HG03280 (cell line): ENCODE measurements around the gene MAGI2.

Experiments
- ATAC-seq: cut with Tn5 transposase; IDR thresholded peaks from one replicate; pipeline ENCODE4 v1.9.1; 2021; ENCODE audit warnings: mild to moderate bottlenecking, moderate library complexity; ENCODE audit not compliant: unreplicated experiment

MAGI2 gene

GRCh38 chr7:78134256-78134655 lies 1319.2 kb downstream of the MAGI2 start:
- ATAC-seq = no peak

- no peak for ATAC-seq
Observed at GRCh38 chr7:78130446-78131215, 1322.8 kb downstream of the MAGI2 start.

- no peak for ATAC-seq
Observed at GRCh38 chr7:78129865-78130264, 1323.6 kb downstream of the MAGI2 start.

- ATAC-seq = no peak
Observed at GRCh38 chr7:78127009-78127408, 1326.5 kb downstream of the MAGI2 start.

- ATAC-seq = no peak
Observed at GRCh38 chr7:78125884-78126283, 1327.6 kb downstream of the MAGI2 start.

GRCh38 chr7:78124216-78124615 lies 1329.3 kb downstream of the MAGI2 start:
- ATAC-seq = no peak

- ATAC-seq = no peak
Observed at GRCh38 chr7:78121888-78122287, 1331.6 kb downstream of the MAGI2 start.

- no peak for ATAC-seq
Observed at GRCh38 chr7:78118470-78118869, 1335.0 kb downstream of the MAGI2 start.

GRCh38 chr7:78115876-78116275 lies 1337.6 kb downstream of the MAGI2 start:
- no peak for ATAC-seq

- no peak for ATAC-seq
Observed at GRCh38 chr7:78114993-78115392, 1338.5 kb downstream of the MAGI2 start.

- no peak for ATAC-seq
Observed at GRCh38 chr7:78112488-78112887, 1341.0 kb downstream of the MAGI2 start.

GRCh38 chr7:78111386-78111785 lies 1342.1 kb downstream of the MAGI2 start:
- ATAC-seq = no peak

- no peak for ATAC-seq
Observed at GRCh38 chr7:78103475-78103874, 1350.0 kb downstream of the MAGI2 start.

- ATAC-seq = no peak
Observed at GRCh38 chr7:78101076-78101475, 1352.4 kb downstream of the MAGI2 start.

GRCh38 chr7:78099715-78100394 lies 1353.6 kb downstream of the MAGI2 start:
- no peak for ATAC-seq

- ATAC-seq = no peak
Observed at GRCh38 chr7:78095549-78095948, 1357.9 kb downstream of the MAGI2 start.

- no peak for ATAC-seq
Observed at GRCh38 chr7:78092331-78092730, 1361.1 kb downstream of the MAGI2 start.

GRCh38 chr7:78090616-78091015 lies 1362.9 kb downstream of the MAGI2 start:
- no peak for ATAC-seq

GRCh38 chr7:78083476-78084120 lies 1369.9 kb downstream of the MAGI2 start:
- no peak for ATAC-seq

- no peak for ATAC-seq
Observed at GRCh38 chr7:78082556-78082955, 1370.9 kb downstream of the MAGI2 start.

GRCh38 chr7:78081888-78082287 lies 1371.6 kb downstream of the MAGI2 start:
- ATAC-seq = no peak

- ATAC-seq = no peak
Observed at GRCh38 chr7:78081344-78081743, 1372.1 kb downstream of the MAGI2 start.
